DMS153 (cell line): ENCODE results near the gene PDYN.
A peak's percentile ranks its signal among the peaks of the same experiment; 100 is the strongest.

Experiments used
- DNase-seq: peaks from one replicate; lab custom pipeline; 2025; lab: John Stamatoyannopoulos, UW

Gene PDYN

GRCh38 chr20:1994627-1995026 lies 769 bp upstream of the PDYN start:
- no peak for DNase-seq

- no peak for DNase-seq
Observed at GRCh38 chr20:1992359-1993110, 1.3 kb downstream of the PDYN start.

- no peak for DNase-seq
Observed at GRCh38 chr20:1987826-1988225, 6.0 kb downstream of the PDYN start.

- no peak for DNase-seq
Observed at GRCh38 chr20:1983301-1983700, 10.6 kb downstream of the PDYN start.

- DNase-seq, result no peak
Observed at GRCh38 chr20:1982686-1983085, 11.2 kb downstream of the PDYN start.

- DNase-seq, result no peak
Observed at GRCh38 chr20:1979106-1979778, 14.6 kb downstream of the PDYN start.

GRCh38 chr20:1975291-1975690 lies 18.6 kb downstream of the PDYN start:
- DNase-seq, result no peak

GRCh38 chr20:1973601-1974440 lies 20.0 kb downstream of the PDYN start:
- DNase-seq, result no peak

- DNase-seq, result no peak
Observed at GRCh38 chr20:1971893-1972586, 21.8 kb downstream of the PDYN start.

GRCh38 chr20:1968964-1969363 lies 24.9 kb downstream of the PDYN start:
- DNase-seq, result no peak

GRCh38 chr20:1965520-1966351 lies 28.1 kb downstream of the PDYN start:
- DNase-seq, result peak; percentile 4

- no peak for DNase-seq
Observed at GRCh38 chr20:1964659-1965405, 29.0 kb downstream of the PDYN start.

GRCh38 chr20:1964061-1964460 lies 29.8 kb downstream of the PDYN start:
- no peak for DNase-seq

GRCh38 chr20:1961374-1961773 lies 32.5 kb downstream of the PDYN start:
- DNase-seq, result no peak

- no peak for DNase-seq
Observed at GRCh38 chr20:1959156-1959555, 34.7 kb downstream of the PDYN start.

- no peak for DNase-seq
Observed at GRCh38 chr20:1958426-1958825, 35.4 kb downstream of the PDYN start.

- DNase-seq, result no peak
Observed at GRCh38 chr20:1955217-1955616, 38.6 kb downstream of the PDYN start.

- no peak for DNase-seq
Observed at GRCh38 chr20:1953621-1954020, 40.2 kb downstream of the PDYN start.

GRCh38 chr20:1952737-1953530 lies 40.9 kb downstream of the PDYN start:
- peak; percentile 55 for DNase-seq
